Parathyroid adenoma (tissue), 2 donors: Measurements from ENCODE around the gene ITGBL1.

ENCODE experiments used
- H2AFZ ChIP-seq: fragments of 300-600 bp; sonication (generic); one replicate; pipeline ENCODE4 v1.7.0; 2017; ENCODE audit warnings: antibody characterized with exemption, mild to moderate bottlenecking
- H3K27ac ChIP-seq: fragments of 300-600 bp; sonication (generic); one replicate; pipeline ENCODE4 v1.7.0; 2017
- H3K27me3 ChIP-seq: fragments of 300-600 bp; sonication (generic); one replicate; pipeline ENCODE4 v1.7.0; 2017; ENCODE audit warnings: low read length; ENCODE audit not compliant: control insufficient read depth, insufficient read depth
- H3K36me3 ChIP-seq: fragments of 300-600 bp; sonication (generic); one replicate; pipeline ENCODE4 v1.7.0; 2017; ENCODE audit warnings: low read length; ENCODE audit not compliant: control insufficient read depth, insufficient read depth
- H3K4me1 ChIP-seq: fragments of 300-600 bp; sonication (generic); one replicate; pipeline ENCODE4 v1.7.0; 2017; ENCODE audit warnings: control low read depth
- H3K4me2 ChIP-seq: fragments of 300-600 bp; sonication (generic); one replicate; pipeline ENCODE4 v1.7.0; 2017; ENCODE audit warnings: low read length
- H3K4me3 ChIP-seq: fragments of 300-600 bp; sonication (generic); one replicate; pipeline ENCODE4 v1.7.0; 2017; ENCODE audit warnings: low read depth, low read length
- H3K79me2 ChIP-seq: fragments of 300-600 bp; sonication (generic); one replicate; pipeline ENCODE4 v1.7.0; 2017; ENCODE audit warnings: control low read depth
- H3K9ac ChIP-seq: fragments of 300-600 bp; sonication (generic); one replicate; pipeline ENCODE4 v1.7.0; 2017; ENCODE audit warnings: mild to moderate bottlenecking
- H3K9me3 ChIP-seq: fragments of 300-600 bp; sonication (generic); one replicate; pipeline ENCODE4 v1.7.0; 2017; ENCODE audit warnings: low read length; ENCODE audit not compliant: control insufficient read depth
- CTCF ChIP-seq: fragments of 300-600 bp; sonication (generic); IDR thresholded peaks from one replicate; pipeline ENCODE4 v1.7.0; 2017; ENCODE audit warnings: antibody characterized with exemption, mild to moderate bottlenecking
- donor health status: primary hyperparathyroidism.

Gene ITGBL1

GRCh38 chr13:101621099-101621498, 168.6 kb downstream of the ITGBL1 start:
- no peaks in the 10 kb centered on the region for H3K9me3 ChIP-seq
- no peaks in the 10 kb centered on the region for H3K79me2 ChIP-seq
- H3K4me3 ChIP-seq: no peak overlapping the region
- no peaks in the 10 kb centered on the region for H3K27me3 ChIP-seq
- H3K9ac ChIP-seq: no peak overlapping the region
- TF ChIP-seq CTCF: no peak
- H3K27ac ChIP-seq: no peak overlapping the region
- H2AFZ ChIP-seq: no peak overlapping the region
- no peak overlapping the region for H3K4me2 ChIP-seq
- no peaks in the 10 kb centered on the region for H3K36me3 ChIP-seq
- no peaks in the 10 kb centered on the region for H3K4me1 ChIP-seq

- Histone ChIP-seq H2AFZ (no peak overlapping the region), H3K4me3 (no peak overlapping the region)
These were observed 171.2 kb downstream of the ITGBL1 start for GRCh38 chr13:101623470-101624209.

GRCh38 chr13:101624210-101624922, 171.9 kb downstream of the ITGBL1 start:
- Histone ChIP-seq H3K27ac (no peak overlapping the region), H3K4me3 (no peak overlapping the region), H3K36me3 (no peaks in the 10 kb centered on the region)

More at GRCh38 chr13:101623470-101624209, 171.2 kb downstream of the ITGBL1 start:
- no peaks in the 10 kb centered on the region for H3K9me3 ChIP-seq
- no peak overlapping the region for H3K27ac ChIP-seq
- TF ChIP-seq CTCF: no peak
- H3K79me2 ChIP-seq: no peaks in the 10 kb centered on the region
- H3K4me2 ChIP-seq: no peak overlapping the region
- no peaks in the 10 kb centered on the region for H3K4me1 ChIP-seq
- H3K36me3 ChIP-seq: no peaks in the 10 kb centered on the region
- no peak overlapping the region for H3K9ac ChIP-seq
- H3K27me3 ChIP-seq: no peaks in the 10 kb centered on the region

GRCh38 chr13:101624981-101625380, 172.5 kb downstream of the ITGBL1 start:
- Histone ChIP-seq H3K36me3 (no peaks in the 10 kb centered on the region), H3K9ac (no peak overlapping the region)

More at GRCh38 chr13:101624210-101624922, 171.9 kb downstream of the ITGBL1 start:
- no peak overlapping the region for H3K4me2 ChIP-seq
- H3K9ac ChIP-seq: no peak overlapping the region
- H3K79me2 ChIP-seq: no peaks in the 10 kb centered on the region
- no peak for TF ChIP-seq CTCF
- no peaks in the 10 kb centered on the region for H3K9me3 ChIP-seq
- no peaks in the 10 kb centered on the region for H3K4me1 ChIP-seq
- H2AFZ ChIP-seq: no peak overlapping the region
- H3K27me3 ChIP-seq: no peaks in the 10 kb centered on the region

More at GRCh38 chr13:101624981-101625380, 172.5 kb downstream of the ITGBL1 start:
- Histone ChIP-seq H3K4me3 (no peak overlapping the region), H3K27me3 (no peaks in the 10 kb centered on the region), H3K9me3 (no peaks in the 10 kb centered on the region), H3K79me2 (no peaks in the 10 kb centered on the region), H2AFZ (no peak overlapping the region), H3K4me2 (no peak overlapping the region), H3K27ac (no peak overlapping the region), H3K4me1 (no peaks in the 10 kb centered on the region)
- no peak for TF ChIP-seq CTCF
